Ectodermal cell (in vitro differentiated cells): ENCODE results near the gene WDFY4.

Experiments
- H3K27ac ChIP-seq: 2 replicates; pipeline ENCODE4 v1.7.0; 2013; ENCODE audit warnings: mild to moderate bottlenecking, low read depth, low read length; ENCODE audit not compliant: insufficient read depth, poor library complexity, severe bottlenecking
- H3K27me3 ChIP-seq: 2 replicates; pipeline ENCODE4 v1.7.0; 2013; ENCODE audit warnings: mild to moderate bottlenecking, low read length; ENCODE audit not compliant: insufficient read depth, control insufficient read depth, poor library complexity, severe bottlenecking
- H3K36me3 ChIP-seq: one replicate; pipeline ENCODE4 v1.7.0; 2013; ENCODE audit warnings: low read length; ENCODE audit not compliant: control insufficient read depth, insufficient read depth
- H3K4me1 ChIP-seq: one replicate; pipeline ENCODE4 v1.7.0; 2013; ENCODE audit warnings: low read length; ENCODE audit not compliant: control insufficient read depth, insufficient read depth
- H3K4me3 ChIP-seq: 2 replicates; pipeline ENCODE4 v1.7.0; 2013; ENCODE audit warnings: low read depth, low read length, control low read depth; ENCODE audit not compliant: insufficient read depth
- H3K9me3 ChIP-seq: 2 replicates; pipeline ENCODE4 v1.7.0; 2013; ENCODE audit warnings: mild to moderate bottlenecking, low read length, moderate library complexity; ENCODE audit not compliant: control insufficient read depth
- WGBS, 2 experiments: methylation state at CpG; one replicate each; pipeline ENCODE4 v1.1.7; 2013; ENCODE audit warnings: missing lambda C conversion rate in 2 of 2; 5-methylcytosine and 5-hydroxymethylcytosine counted together

Gene WDFY4

DNA sequence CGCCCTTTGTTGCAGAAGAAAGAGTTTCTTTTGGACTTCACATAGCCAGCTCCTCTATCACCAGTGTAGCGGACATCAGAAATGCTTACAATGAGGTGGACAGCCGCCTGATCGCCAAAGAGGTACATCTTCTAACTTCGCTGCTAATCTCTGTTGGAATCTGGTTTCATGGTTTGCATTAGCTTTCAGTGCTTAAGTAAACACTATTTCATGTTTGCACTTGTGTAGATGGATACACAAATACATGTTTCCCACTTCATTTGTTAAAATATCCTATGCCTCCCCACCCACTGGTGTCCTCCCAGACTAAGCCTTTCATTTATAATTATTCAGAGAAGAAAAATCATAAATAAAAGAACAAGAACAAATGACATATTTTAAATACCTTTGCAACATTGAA lies 103.9 kb downstream of the WDFY4 start:
- Histone ChIP-seq H3K27ac (no peak overlapping the region), H3K4me3 (no peak overlapping the region), H3K4me1 (no peaks in the 10 kb centered on the region), H3K9me3 (no peaks in the 10 kb centered on the region), H3K27me3 (no peaks in the 10 kb centered on the region), H3K36me3 (no peaks in the 10 kb centered on the region)
- 93 to 95% methylated on average over 5 of the region's 5 CpGs for WGBS, 2 experiments

DNA sequence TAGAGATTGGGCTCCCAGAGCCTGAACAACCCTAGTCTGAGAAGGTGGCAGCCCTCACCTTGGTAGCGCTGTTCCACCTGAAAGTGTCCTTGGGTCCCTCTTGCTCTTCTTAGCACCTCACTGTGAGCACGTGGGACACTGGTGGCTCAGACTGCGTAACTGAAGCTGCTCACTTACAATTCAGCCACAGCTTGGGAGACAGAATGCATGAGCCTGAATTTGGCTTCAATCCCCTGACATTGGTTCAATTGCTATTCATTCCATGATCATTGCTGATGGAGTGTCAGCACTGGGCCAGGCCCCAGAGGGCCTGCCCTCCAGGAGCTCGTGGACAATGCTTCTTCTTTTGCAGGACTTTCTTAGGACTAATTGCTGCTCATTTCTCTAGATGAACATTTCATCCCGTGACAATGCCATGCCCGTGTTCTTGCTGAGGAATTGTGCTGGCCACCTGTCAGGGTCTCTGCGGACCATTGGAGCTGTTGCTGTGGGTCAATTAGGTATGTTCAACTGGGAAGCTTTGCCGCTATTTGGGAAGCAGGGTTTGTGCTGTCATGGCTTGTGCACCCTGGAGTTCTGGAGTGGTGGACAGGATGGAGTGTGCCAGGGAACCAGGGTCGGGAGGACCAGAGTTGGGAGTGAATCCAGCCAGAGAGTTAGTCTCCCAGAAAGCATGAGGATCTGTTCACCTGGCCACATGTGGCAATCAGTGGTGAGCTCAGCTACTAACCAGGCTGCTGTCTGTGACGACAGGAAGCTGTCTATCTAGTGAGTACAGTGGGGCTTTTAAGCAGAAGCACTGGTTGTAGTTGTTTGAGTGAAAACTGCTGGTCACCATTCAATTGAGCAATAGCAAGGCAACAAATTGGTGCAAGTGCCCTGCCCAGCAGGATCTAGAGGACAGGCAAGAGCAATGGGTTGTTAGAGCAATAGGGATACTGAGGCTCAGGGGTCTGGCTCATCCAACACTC lies 105.1 kb downstream of the WDFY4 start:
- no peaks in the 10 kb centered on the region for H3K36me3 ChIP-seq
- 91 to 93% methylated on average over 10 of the region's 10 CpGs for WGBS, 2 experiments
- H3K4me1 ChIP-seq, result no peaks in the 10 kb centered on the region
- no peaks in the 10 kb centered on the region for H3K9me3 ChIP-seq
- H3K27ac ChIP-seq, result no peak overlapping the region
- no peak overlapping the region for H3K4me3 ChIP-seq
- no peaks in the 10 kb centered on the region for H3K27me3 ChIP-seq

DNA sequence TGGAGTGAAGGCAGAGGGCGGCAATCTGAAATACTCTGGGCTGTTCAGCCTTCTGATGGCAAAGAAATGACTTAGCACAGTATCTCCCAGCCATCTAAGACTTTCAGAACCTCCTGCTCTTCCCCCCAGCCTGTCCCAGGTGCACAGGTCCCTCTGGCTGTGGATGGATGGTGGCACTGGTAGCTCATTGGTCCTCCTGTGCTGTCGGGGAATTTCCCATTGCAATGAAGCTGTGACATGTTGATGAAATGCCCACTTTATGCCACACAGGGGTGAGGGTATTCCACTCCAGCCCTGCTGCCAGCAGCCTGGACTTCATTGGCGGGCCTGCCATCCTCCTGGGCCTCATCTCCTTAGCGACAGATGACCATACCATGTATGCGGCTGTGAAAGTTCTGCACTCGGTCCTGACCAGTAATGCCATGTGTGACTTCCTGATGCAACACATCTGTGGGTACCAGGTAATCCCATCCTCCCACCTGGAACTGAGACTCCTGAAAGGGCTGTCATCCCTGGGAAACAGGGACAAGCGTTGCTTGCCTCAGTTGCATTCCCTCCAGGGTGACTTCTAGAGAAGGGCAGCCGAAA lies 105.9 kb downstream of the WDFY4 start:
- WGBS, 2 experiments, result 92 to 93% methylated on average over 8 of the region's 8 CpGs
- no peaks in the 10 kb centered on the region for H3K27me3 ChIP-seq
- H3K36me3 ChIP-seq, result no peaks in the 10 kb centered on the region
- H3K4me3 ChIP-seq, result no peak overlapping the region
- H3K4me1 ChIP-seq, result no peaks in the 10 kb centered on the region
- no peak overlapping the region for H3K27ac ChIP-seq
- no peaks in the 10 kb centered on the region for H3K9me3 ChIP-seq

DNA sequence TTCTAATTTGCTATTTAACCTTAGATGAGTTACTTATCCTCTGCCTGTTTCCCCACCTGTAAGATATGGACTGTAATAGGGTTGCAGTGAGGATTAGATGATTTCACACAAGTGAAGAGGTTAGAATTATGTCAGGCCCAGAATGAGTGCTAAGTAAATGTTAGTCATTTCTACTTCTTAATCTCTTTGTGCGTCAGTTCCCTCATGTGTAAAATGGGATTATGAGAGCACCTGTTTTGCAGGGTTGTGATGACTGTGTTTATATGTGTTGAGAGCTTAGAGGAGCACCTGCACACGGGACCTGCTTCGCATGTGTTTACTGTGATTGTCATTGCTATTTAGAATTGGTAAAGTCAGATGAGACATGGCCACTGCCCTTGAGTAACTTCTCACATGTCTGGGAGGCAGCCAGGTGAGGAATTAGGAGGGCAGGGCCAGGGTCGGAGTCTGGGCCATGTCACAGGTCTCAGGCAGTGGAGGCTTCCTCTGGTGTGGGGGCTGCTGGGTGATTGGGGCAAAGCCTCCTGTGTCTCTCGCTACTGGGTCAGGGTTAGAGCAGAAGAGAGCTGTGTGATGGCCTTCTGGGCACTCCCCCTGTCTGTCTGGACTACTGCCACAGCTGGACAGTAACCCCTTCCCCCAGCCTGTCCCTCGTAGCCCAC lies 106.7 kb downstream of the WDFY4 start:
- Histone ChIP-seq H3K36me3 (no peaks in the 10 kb centered on the region), H3K4me3 (no peak overlapping the region), H3K9me3 (no peaks in the 10 kb centered on the region), H3K4me1 (no peaks in the 10 kb centered on the region), H3K27ac (no peak overlapping the region), H3K27me3 (no peaks in the 10 kb centered on the region)
- 89 to 90% methylated on average over 6 of the region's 6 CpGs for WGBS, 2 experiments

DNA sequence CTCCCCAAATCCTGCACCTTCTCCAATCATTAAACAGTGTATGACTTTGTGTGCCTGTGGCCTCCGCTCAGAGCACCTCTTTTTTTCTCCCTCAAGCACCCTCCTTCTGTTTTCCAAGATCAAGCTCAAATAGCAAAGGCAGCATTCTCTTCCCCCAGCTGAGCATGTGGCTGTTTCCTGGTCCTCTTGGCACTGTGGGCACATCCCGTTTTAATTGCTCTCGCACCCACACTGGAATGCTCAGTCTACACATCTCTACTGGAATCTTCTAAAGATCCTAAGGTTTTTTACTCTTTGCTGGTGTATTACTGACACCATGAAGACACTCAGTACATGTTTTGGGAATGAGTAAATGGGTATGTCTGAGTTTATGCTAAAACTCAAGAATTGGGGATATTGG lies 107.4 kb downstream of the WDFY4 start:
- Histone ChIP-seq H3K4me1 (no peaks in the 10 kb centered on the region), H3K9me3 (no peaks in the 10 kb centered on the region), H3K27ac (no peak overlapping the region), H3K27me3 (no peaks in the 10 kb centered on the region), H3K4me3 (no peak overlapping the region), H3K36me3 (no peaks in the 10 kb centered on the region)
- WGBS, 2 experiments, result 88 to 91% methylated on average over 3 of the region's 3 CpGs

DNA sequence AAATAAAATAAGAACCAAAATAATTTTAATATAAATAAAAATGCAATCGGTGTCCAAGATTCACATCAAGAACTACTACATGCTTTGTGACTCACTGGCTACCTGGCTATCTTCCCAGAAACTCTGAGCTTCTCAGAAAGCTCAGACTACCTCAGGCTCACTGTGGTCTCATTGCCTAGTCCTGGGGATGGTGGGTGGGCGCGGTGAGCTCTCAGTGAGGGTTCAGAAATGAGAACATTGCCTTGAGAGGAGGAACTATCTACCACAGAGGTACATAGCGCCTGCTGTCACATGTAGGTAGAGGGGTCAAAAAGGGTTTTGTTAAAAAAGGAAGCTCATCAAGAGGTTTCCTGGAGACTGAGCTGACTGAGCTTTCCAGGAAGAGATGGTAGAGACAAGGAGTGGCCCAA lies 108.0 kb downstream of the WDFY4 start:
- WGBS, 2 experiments, result 91 to 97% methylated on average over 4 of the region's 4 CpGs
- Histone ChIP-seq H3K4me1 (no peaks in the 10 kb centered on the region), H3K4me3 (no peak overlapping the region), H3K27me3 (no peaks in the 10 kb centered on the region), H3K27ac (no peak overlapping the region), H3K9me3 (no peaks in the 10 kb centered on the region), H3K36me3 (no peaks in the 10 kb centered on the region)

DNA sequence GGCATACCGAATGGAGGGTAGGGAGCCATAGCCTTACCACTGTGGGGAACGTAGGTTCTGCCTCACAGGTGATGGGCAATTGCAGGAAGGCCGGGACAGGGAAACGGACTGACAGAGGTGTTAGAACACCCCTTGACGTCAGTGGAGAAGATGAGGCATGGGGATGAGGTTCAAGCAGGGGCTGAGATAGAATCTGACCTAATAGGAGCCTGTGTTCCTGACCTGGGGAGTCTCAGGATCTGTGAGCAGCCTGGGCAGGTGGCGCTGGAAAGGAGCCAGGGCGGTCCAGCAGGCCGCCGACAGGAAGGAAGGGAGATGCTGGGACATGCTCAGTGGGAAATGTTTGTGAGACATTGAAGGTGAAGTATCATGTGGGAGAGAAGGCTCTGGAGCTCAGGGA lies 109.4 kb downstream of the WDFY4 start:
- Histone ChIP-seq H3K36me3 (no peaks in the 10 kb centered on the region), H3K4me3 (no peak overlapping the region), H3K9me3 (no peaks in the 10 kb centered on the region), H3K27ac (no peak overlapping the region), H3K4me1 (no peaks in the 10 kb centered on the region), H3K27me3 (no peaks in the 10 kb centered on the region)
- 93% methylated on average over 9 of the region's 9 CpGs for WGBS, 2 experiments

DNA sequence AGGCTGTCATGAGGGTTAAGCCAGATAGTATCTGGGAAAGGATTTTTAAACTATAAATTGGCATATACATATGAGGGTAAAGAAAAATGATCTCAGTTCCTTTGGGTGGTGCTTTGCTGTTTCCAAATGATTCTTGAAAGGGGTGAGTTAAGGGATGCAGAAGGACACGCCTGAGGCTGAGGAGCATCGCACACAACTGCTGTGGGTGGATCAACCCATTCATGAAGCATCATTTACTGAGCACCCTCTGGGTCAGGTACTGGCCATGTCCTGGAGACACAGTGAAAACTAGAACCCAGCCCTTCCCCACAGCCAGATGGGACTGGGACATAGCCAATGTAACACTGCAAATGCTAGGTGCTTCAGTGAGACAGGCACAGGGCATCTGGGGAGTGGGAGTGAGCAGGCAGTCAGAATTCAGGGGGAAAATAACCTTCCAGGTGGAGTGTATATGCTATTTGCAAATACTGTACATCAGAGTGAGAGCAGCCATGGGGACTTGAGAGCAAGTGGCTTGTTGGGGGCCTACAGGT lies 112.1 kb downstream of the WDFY4 start:
- WGBS, 2 experiments, result 89 to 95% methylated on average over 2 of the region's 2 CpGs
- H3K36me3 ChIP-seq, result no peaks in the 10 kb centered on the region

DNA sequence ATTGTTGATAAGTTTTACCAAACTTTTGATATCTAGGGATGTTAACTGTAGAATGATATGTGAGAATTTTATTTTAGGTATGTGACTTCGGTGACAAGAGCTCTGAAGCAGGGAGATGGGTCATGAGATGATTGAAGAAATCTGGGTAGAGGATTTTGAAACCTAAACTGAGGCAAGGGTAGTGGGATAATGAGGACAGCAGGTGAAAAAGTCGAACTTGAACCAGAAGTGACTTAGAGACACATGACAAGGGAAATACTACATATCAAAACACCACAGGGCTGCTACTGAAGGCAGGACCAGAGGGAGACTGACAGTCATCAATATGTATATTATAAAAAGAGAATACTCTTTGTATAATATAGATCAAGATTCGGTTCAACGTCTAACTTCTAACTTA lies 113.2 kb downstream of the WDFY4 start:
- Histone ChIP-seq H3K4me1 (no peaks in the 10 kb centered on the region), H3K4me3 (no peak overlapping the region), H3K9me3 (no peaks in the 10 kb centered on the region), H3K27ac (no peak overlapping the region), H3K27me3 (no peaks in the 10 kb centered on the region), H3K36me3 (no peaks in the 10 kb centered on the region)
- WGBS, 2 experiments, result 91 to 93% methylated on average over 1 to 2 of the region's 4 CpGs

More for the DNA sequence above, 112.1 kb downstream of the WDFY4 start:
- Histone ChIP-seq H3K9me3 (no peaks in the 10 kb centered on the region), H3K4me3 (no peak overlapping the region), H3K4me1 (no peaks in the 10 kb centered on the region), H3K27me3 (no peaks in the 10 kb centered on the region), H3K27ac (no peak overlapping the region)
